GM19438 (cell line): ENCODE measurements around the gene CACNA1H.

Experiments used
- ATAC-seq: cut with Tn5 transposase; IDR thresholded peaks from one replicate; pipeline ENCODE4 v1.9.1; 2021; ENCODE audit warnings: low read depth; ENCODE audit not compliant: unreplicated experiment

The CACNA1H gene

DNA sequence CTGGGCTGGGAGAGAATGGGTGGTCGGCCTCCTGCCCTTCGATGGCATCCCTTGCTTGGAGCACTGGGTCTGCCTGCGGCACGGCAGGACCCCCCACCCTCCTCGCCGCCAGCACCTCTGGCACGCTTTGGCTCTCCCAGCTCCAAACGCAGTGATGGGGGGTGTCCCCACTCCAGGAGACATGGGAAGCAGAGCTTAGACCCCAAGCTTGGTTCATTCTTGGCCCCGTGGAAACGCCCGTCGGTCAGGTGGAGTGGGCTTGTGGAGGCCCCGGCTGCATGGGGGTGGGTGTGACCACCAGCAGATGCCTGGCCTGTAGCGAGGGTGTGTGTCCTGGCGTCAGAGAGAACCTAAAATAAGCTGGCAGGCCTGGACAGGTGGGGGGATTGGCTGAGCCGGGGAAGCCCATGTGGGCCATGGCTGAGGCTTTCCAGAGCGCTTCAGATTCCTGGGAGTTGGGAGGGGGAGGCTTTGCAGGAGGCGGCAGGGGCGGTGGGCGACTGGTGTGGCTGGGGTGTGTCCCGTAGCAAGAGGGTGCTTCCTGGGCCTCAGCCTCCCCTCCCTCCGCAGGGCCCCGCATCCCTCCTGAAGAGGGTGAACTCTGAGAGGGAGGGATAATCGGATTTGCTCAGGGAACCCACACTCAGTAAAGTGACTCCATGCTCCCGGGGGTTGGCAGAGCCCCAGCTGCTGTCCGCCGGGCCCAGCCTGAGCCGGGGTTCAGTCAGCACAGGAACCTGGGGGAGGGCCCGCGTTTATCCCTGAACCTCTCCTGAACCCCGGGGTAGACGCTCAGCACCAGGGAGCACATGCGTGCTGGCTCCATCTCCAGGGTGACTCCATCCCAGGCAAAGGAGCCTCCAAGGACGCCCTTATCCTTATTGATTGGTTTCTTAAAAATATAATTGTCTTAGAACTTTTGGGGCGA is 3.4 kb downstream of the CACNA1H start:
- ATAC-seq = no peak

DNA sequence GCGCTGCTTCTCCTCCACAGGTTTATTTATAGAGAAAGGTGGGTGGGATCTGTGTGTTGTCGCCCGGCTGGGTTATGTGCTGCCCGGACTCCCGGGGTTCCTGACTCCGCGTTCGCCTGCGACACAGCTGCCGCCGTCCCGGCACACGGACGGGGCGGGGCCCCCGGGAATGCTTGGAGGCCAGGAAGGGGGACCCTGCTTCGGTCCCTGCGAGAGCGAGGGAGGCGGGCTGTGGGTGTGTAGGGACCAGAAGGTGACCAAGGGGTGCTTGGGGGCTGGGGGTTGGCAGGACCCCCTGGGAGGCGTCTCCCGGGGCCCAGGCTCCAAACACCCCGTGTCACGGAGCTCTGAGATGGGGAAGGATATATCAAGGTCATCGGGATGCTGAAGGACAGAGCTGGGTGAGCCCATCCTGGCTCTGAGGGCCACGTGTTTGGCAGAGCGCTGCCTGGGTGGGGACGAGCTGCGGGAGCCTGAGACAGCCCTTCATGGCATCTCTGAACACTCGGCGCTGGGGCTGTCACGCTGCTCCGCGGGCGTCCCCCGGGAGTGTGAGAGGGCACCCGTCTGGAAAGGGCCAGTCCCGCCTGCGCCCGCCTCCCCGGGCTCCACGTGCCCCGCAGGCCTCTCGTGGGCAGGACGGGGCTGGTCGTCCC is 4.2 kb downstream of the CACNA1H start:
- ATAC-seq = no peak

DNA sequence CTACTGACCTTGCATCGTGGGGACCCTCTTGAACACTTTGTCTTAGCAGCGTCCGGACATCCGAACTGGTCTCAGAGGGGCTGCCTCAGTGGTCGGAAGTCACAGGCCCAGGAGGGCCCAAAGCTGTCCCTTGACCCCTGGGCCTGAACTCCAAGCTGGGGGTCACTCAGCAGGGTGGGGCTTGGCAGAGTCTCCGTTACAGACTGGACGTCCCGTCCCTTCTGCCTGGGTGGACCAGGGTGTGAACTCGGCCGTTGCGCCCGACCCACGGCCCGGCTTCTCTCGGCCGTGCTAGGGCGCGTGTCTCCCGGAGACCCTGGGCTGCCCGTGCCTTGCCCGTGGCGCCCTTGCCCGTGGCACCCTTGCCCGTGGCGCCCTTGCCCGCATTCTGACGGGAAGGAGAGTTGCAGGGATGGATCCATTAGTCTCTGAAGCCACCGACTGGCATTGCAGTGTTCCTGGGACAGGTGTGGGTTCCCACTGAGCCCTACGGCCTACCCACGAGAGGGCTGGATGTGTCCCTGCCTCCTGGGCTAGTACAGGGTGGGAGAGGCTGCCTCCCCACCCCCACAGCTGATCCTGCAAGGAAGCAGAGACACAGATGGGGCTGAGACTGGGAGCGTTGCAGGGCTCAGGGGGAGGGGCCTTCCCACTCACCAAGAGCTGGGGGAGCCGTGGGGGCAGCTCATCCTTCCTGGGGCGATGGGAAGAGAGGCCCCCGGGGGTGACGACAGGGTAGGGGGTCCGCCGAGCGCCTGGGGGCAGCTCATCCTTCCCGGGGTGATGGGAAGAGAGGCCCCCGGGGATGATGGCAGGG is 4.9 kb downstream of the CACNA1H start:
- ATAC-seq = no peak

DNA sequence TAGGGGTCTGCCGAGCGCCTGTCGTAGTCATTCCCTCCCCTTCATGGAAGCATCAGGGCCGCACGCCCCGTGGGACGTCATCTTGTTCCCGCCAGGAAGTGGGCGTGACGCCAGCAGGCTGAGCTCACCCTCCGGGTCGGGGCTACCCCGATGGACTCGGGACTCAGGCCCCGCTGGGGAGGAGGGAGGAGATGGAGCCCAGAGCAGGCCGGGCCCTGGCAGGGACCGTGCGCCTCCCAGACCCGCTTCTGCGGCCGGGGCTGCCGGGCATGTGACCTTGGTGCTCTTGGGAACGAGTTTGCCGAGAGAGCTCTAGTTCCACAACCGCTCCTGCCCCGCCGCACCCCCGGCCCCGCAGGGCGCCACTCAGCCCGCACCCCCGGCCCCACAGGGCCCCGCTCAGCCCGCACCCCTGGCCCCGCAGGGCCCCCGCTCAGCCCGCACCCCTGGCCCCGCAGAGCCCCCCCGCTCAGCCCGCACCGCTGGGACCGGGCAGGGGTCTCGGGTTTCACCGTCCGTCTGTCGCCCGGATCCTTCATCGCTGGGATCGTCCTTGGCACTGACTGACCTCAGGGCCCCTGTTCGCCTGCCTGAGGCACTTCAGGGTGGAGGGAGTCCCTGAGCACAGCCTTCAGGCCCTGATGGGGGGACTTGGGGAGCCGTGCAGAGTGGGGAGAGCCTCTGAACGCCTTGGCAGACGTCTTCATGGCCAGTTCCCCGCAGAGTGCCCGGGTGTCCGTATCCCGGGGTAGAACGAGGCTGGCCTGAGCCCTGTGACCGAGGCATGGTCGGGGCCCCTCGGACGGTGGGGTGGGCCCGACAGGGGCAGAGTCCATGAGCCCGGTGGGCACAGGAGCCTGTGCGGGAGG is 5.8 kb downstream of the CACNA1H start:
- ATAC-seq = no peak

GRCh38 chr16:1159325-1159972 is 6.5 kb downstream of the CACNA1H start:
- ATAC-seq = no peak

DNA sequence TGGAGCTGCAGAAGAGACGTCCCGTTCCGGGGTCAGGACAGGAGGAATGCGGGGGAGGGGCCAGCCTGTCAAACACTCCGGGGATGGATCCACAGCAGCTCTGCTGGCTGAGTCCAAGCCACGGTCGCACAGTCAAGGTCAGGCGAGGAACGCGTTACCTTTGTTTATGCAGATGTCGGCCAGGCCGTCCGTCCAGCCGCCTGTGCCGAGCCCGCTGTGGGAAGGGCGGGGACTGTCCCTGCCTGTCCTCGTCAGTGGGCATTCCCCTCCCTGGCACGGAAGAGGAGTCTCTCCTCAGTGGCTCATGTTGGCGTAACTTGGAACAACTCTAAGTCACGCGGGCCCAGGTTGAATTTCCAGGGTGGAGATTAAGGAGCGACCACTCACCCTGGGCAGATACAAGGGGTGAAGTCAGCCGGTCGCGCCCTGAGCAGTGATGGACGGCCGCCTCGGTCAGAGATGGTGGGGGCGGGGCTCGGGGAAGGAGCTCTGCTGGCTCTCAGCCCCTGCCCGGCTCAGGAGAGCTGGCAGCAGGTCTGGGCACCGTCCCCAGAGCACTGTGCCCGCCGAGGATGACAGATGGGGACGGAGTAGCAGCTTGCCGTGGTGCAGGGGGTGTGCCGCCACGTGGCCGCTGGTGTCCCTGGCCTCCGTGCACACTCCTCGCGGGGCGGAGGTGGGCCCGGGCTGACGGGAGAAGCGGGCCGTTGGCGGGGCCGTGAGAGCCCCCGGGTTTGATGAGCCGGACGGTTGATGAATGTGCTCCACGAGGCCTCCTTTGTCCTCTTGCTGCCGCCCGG is 7.3 kb downstream of the CACNA1H start:
- no peak for ATAC-seq

DNA sequence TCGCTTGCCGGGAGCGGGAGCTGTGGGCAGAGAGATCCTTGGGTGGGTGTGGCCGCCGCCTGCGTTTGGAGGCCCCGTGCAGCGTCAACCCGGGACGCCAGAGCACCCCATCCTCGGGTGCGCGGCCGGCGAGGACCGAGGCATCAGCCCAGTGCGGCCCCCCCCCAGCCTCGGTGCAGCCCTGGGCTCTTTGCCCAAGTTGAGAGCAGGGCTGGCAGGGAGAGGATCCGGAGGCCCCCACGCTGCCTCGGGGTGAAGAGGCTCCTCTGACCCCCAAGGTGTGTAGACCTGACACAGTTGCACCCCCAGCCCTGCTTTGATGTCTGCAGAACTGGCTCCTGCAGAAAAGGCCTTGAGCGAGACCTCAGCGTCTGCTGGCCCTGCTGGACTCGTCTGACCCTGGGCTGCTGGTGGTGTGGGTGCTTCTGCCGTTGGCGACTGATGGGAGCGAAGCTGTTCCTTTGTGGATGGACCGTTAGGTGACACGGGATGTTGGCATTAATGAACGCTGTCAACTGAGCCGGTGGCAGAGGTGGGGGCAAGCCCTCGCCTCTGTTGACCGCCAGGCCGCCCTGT is 8.0 kb downstream of the CACNA1H start:
- ATAC-seq = no peak

DNA sequence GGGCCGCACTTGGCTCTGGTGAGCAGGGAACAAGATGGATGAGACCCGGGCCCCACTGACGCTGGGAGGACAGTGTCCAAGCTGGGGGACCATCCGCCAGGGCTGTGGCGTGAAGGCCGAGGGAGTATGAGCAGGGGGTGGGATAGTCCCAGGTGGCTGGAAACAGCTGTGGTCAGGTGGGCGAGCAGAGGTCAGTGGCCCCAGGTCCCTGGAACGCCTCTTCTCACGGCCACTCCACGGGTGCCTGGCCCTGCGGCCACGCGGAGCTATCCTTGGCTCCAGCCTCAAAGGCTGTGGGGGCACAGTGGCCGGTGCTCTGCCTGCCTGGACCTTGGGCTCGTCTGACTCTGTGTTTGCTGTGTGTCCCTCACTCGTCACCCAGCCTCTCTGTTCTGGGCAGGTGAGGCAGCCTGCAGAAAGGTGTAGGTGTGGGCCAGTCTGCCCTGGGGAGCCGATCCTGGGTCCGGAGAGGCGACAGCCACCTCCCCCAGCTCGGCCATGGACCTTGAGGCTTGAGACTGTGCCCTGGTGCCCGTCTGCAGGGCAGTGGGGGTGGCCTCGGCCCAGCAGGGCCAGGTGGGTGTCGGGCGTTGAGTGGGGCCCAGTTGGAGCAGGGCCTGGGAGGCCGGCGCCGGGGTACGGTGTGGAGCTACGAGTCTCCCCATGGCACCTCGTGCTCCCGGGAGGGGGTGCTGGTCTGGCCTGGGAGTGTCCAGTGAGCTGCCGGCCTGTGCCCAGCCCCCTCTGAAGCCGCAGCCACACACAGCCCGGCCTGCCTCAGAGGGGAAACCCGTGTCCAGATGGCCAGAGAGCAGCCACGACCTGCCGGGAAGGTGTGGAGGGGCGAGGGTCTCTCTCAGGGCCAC is 10.0 kb downstream of the CACNA1H start:
- no peak for ATAC-seq

- ATAC-seq = no peak
Observed at GRCh38 chr16:1163567-1164055, 10.7 kb downstream of the CACNA1H start.

DNA sequence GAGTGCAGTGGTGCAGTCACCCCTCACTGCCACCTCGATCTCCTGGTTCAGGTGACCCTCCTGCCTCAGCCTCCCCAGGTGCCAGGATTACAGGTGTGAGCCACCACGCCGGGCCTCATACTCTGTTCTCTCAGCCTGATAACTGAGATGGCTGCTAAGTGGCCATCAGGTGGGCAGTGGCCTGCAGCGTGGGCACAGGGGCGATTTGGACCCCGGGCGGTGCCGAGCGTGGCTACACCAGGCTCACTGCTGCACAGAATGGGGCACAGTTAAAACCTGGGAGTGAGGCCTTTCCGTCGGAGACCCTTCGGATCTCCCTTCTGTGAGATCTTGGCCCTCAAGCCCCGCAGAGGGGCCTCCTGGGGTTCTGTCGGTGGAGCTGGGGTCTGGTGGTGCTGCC is 11.5 kb downstream of the CACNA1H start:
- ATAC-seq = no peak

GRCh38 chr16:1164975-1165374 is 12.1 kb downstream of the CACNA1H start:
- ATAC-seq = no peak

DNA sequence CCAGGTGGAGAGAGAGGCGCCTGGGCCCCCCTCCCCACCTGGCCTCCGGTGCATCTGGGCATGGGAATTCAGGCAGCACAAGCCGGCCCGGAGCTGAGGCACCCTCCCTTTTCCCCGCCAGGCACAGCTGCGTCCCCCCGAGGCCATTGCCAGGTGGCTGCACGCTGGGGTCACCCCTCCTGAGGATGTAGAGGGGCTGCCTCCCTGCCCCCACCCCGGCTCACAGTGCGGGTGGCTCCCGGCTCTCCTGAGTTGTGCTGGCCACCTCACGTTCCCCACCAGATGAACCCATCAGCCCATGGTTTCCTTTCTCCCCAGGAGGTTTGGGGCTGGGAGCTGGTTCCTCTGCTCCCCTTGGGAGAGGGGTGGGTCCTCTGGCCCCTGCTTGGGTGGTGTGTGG is 12.6 kb downstream of the CACNA1H start:
- ATAC-seq = no peak

DNA sequence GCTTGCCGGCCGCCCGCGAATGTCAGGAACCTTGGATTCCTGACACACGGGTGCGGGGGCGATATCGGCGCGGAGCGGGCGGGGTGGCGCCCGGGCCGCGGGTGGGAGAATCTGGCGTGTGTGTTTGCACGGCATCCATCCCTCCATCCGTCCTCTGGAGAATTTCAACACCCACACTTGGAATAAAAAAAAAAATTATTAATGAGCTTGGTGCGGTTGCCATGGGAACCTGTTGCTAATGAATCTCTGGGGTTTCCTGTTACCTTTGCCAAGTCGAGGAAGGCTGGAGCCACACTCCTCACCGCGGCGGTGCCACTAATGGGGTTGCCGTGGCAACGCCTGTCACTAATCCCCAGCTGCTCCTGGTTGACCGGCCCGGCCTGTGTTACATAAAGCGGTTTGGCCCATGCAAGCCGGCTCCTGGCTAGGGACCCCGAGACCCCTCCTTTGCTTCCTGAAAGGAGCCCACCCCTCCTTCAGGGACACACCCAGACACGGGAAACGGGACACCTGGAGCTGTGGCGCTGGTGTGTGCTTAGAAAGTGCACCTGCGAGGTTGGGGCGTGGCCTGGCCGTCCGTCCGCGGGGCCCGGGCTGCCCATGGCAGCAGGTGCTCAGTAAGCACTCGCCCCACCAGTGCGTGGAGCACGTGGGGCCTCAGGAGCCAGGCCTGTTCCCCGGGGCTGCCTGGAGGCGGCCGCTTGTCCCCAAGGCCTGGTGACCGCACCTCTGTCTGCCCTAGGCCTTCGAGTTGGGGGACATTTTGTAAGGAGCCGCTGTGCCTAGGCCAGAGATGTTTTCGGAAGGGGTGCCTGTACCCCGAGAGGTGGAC is 14.6 kb downstream of the CACNA1H start:
- ATAC-seq = no peak

GRCh38 chr16:1168837-1169236 is 15.9 kb downstream of the CACNA1H start:
- no peak for ATAC-seq

DNA sequence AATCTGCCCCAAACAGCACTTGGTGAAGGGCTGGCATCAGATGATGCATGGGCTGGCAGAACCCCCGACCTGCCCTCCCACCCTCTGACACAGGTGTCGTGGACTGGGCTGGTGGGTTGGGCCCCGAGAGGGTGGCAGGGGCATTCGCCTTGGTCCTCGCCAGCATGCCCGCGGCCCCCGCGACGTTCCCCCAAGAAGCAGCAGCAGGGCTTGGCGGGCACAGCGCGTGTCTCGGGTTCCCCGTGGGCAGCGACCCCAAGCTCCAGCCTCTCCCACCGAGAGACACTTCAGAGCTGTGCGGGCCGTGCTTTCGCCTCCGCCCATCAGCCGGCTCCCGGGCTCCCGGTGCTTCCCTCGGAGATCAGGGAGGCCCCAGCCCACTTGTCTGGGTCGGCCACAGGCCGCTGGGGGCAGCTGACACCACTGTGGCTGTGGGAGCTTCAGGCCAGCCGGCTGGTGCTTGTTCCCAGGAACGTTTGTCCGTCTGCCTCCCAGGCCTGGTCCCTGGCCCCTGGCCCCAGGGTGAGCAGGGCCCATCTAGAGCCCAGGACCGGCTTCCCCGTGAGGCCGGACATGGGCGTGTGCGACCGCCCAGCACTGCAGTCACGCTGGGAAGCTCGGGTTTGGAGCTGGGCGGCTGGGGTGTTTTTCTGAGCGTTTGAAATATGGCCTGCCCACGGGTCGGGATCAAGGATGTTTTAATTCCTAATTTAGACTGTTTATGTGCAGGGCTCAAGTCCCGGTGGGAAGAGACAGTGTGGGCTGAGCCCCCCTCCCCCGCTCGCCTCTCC is 16.6 kb downstream of the CACNA1H start:
- ATAC-seq = no peak

GRCh38 chr16:1170076-1170418 is 17.1 kb downstream of the CACNA1H start:
- no peak for ATAC-seq
